ENCODE data around the gene CLDN9.

The CLDN9 gene

GRCh38 chr16:3032624-3033023 lies 19.9 kb downstream of the CLDN9 start:
- no peak for ATAC-seq
- TF ChIP-seq ZNF8 (CRISPR knock-in tag; IDR thresholded peaks at IDR 0.05): no peak

DNA sequence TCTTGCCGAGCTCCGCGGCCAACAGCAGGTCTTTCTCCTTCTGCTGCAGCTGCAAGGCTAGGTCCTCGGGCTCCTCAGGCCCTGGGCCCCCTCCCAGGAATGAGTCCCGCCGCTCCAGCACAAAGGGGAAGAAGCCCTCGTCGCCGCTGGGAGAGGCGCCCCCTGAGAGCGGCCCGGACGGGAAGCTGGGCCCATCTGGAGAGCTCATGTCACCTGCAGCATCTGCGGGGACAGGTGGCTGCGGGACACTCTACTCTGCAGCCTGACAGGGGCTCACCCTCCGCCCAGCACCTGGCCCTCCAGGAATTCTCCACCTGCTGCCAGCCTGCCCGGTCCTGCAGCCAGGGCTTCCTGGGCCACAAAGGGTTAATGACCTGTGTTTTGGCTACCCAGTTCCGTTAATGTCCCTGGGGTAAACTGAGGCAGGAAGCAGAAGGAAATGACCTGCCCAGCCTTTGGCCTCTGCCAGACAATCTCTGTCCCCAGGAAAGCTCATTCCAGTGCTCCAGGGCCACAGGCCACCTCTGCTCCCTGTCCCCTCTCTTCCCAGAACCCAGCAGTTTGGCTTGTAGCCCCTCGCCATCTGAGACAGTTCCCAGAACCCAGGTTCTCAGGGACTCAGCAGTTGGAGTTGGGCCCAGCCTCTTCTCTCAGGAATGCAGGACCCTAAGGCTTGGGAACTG lies 22.7 kb downstream of the CLDN9 start:
- no peak for TF ChIP-seq ESRRG (CRISPR knock-in tag; IDR thresholded peaks at IDR 0.05)
- ATAC-seq: no peak

- TF ChIP-seq, protein P1, sequence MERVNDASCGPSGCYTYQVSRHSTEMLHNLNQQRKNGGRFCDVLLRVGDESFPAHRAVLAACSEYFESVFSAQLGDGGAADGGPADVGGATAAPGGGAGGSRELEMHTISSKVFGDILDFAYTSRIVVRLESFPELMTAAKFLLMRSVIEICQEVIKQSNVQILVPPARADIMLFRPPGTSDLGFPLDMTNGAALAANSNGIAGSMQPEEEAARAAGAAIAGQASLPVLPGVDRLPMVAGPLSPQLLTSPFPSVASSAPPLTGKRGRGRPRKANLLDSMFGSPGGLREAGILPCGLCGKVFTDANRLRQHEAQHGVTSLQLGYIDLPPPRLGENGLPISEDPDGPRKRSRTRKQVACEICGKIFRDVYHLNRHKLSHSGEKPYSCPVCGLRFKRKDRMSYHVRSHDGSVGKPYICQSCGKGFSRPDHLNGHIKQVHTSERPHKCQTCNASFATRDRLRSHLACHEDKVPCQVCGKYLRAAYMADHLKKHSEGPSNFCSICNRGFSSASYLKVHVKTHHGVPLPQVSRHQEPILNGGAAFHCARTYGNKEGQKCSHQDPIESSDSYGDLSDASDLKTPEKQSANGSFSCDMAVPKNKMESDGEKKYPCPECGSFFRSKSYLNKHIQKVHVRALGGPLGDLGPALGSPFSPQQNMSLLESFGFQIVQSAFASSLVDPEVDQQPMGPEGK (CRISPR knock-in tag; IDR thresholded peaks at IDR 0.05; ENCODE audit: borderline replicate concordance): no peak
- TF ChIP-seq ZFP30 (CRISPR knock-in tag; IDR thresholded peaks at IDR 0.05) (no peak), GLIS3 (CRISPR knock-in tag; IDR thresholded peaks at IDR 0.05) (no peak), RARB (CRISPR knock-in tag; IDR thresholded peaks at IDR 0.05) (no peak), CSDC2 (CRISPR knock-in tag; IDR thresholded peaks at IDR 0.05) (no peak), ZC3H10 (CRISPR knock-in tag; IDR thresholded peaks at IDR 0.05) (no peak), ZNF70 (CRISPR knock-in tag; IDR thresholded peaks at IDR 0.05) (no peak), ZFP3 (CRISPR knock-in tag; IDR thresholded peaks at IDR 0.05) (no peak)
- TF ChIP-seq, protein P2, sequence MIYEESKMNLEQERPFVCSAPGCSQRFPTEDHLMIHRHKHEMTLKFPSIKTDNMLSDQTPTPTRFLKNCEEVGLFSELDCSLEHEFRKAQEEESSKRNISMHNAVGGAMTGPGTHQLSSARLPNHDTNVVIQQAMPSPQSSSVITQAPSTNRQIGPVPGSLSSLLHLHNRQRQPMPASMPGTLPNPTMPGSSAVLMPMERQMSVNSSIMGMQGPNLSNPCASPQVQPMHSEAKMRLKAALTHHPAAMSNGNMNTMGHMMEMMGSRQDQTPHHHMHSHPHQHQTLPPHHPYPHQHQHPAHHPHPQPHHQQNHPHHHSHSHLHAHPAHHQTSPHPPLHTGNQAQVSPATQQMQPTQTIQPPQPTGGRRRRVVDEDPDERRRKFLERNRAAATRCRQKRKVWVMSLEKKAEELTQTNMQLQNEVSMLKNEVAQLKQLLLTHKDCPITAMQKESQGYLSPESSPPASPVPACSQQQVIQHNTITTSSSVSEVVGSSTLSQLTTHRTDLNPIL (CRISPR knock-in tag; IDR thresholded peaks at IDR 0.05; ENCODE audit: low read depth): no peak
- peak; percentile 4; the same call in 1 of the 3 replicates for ATAC-seq
Observed at GRCh38 chr16:3035972-3036725, 23.4 kb downstream of the CLDN9 start.

GRCh38 chr16:3036726-3037315 lies 24.1 kb downstream of the CLDN9 start, which contains the start of gene BICDL2:
BICDL2 (minus strand) TSS chr16:3036944; CDS start chr16:3035496, 1,448 bp downstream.
- TF ChIP-seq ZFP3 (CRISPR knock-in tag; IDR thresholded peaks at IDR 0.05) (no peak), PPARA (CRISPR knock-in tag; IDR thresholded peaks at IDR 0.05; ENCODE audit: borderline replicate concordance) (no peak), ISL1 (CRISPR knock-in tag; IDR thresholded peaks at IDR 0.05) (no peak), CSRNP3 (CRISPR knock-in tag; IDR thresholded peaks at IDR 0.05) (no peak), GLIS3 (CRISPR knock-in tag; IDR thresholded peaks at IDR 0.05) (no peak), ESRRG (CRISPR knock-in tag; IDR thresholded peaks at IDR 0.05) (no peak)
- TF ChIP-seq, protein P3, sequence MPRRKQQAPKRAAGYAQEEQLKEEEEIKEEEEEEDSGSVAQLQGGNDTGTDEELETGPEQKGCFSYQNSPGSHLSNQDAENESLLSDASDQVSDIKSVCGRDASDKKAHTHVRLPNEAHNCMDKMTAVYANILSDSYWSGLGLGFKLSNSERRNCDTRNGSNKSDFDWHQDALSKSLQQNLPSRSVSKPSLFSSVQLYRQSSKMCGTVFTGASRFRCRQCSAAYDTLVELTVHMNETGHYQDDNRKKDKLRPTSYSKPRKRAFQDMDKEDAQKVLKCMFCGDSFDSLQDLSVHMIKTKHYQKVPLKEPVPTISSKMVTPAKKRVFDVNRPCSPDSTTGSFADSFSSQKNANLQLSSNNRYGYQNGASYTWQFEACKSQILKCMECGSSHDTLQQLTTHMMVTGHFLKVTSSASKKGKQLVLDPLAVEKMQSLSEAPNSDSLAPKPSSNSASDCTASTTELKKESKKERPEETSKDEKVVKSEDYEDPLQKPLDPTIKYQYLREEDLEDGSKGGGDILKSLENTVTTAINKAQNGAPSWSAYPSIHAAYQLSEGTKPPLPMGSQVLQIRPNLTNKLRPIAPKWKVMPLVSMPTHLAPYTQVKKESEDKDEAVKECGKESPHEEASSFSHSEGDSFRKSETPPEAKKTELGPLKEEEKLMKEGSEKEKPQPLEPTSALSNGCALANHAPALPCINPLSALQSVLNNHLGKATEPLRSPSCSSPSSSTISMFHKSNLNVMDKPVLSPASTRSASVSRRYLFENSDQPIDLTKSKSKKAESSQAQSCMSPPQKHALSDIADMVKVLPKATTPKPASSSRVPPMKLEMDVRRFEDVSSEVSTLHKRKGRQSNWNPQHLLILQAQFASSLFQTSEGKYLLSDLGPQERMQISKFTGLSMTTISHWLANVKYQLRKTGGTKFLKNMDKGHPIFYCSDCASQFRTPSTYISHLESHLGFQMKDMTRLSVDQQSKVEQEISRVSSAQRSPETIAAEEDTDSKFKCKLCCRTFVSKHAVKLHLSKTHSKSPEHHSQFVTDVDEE (CRISPR knock-in tag; IDR thresholded peaks at IDR 0.05): no peak
- TF ChIP-seq, protein P2 (CRISPR knock-in tag; IDR thresholded peaks at IDR 0.05; ENCODE audit: low read depth): no peak
- no peak for ATAC-seq

Measured in SK-N-SH treated with all-trans-retinoic acid at 6 μM for 48 hours (cell line).